GM12864 (cell line): ENCODE results near the gene PHLDB1.

ENCODE experiments used
- DNase-seq: peaks from one replicate; pipeline ENCODE4 v3.0.0-alpha.2; 2011; ENCODE audit warnings: low read depth
- H3K4me3 ChIP-seq: 2 replicates; pipeline ENCODE4 v1.5.1; 2011; ENCODE audit warnings: mild to moderate bottlenecking, low read depth, low read length, control low read depth
- TF ChIP-seq, protein P1 (sequence below): IDR thresholded peaks from 2 replicates; pipeline ENCODE4 v1.5.1; 2011; ENCODE audit warnings: low read depth, mild to moderate bottlenecking, moderate library complexity, low read length, control low read depth, inconsistent platforms; ENCODE audit errors: missing control alignments

Gene PHLDB1

DNA sequence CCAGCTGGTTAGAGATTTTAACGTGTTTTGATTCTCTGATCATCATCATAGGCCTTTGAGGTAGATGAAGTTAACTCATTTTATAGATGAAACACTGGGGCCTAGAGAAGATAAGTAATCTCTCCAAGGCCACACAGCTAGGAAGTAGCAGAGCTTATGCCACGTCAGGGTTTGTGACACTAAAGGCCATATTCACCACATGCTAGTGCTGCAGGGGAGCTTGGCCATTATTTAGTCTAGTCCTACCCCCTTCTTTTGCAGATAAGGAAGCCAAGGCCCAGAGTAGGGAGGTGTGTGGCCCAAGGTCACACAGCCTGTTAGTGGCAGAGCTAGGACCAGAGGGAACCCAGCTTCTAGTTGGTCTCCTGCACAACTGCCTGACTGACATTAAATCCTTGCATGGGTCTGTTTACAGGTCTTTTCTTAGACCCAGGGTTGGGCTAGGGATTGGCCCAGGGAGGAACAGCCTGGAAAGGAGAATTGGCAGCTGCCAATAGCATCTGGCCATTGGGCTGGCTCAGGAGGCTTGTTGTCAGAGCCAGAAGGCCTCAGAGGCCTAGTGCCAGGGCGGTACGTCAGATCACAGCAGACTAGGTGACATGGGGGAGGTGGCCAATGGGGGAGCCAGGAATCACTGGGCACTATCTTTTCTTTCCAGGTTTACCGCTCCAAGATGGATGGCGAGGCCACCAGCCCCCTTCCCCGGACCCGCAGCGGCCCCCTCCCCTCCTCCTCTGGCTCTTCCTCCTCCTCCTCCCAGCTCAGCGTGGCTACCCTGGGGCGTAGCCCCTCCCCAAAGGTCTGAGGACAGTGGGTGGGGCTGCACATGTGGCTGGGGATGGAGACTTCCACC lies 36.0 kb downstream of the PHLDB1 start:
- DNase-seq = no peak
- no peak overlapping the region for H3K4me3 ChIP-seq
- TF ChIP-seq, protein P1, sequence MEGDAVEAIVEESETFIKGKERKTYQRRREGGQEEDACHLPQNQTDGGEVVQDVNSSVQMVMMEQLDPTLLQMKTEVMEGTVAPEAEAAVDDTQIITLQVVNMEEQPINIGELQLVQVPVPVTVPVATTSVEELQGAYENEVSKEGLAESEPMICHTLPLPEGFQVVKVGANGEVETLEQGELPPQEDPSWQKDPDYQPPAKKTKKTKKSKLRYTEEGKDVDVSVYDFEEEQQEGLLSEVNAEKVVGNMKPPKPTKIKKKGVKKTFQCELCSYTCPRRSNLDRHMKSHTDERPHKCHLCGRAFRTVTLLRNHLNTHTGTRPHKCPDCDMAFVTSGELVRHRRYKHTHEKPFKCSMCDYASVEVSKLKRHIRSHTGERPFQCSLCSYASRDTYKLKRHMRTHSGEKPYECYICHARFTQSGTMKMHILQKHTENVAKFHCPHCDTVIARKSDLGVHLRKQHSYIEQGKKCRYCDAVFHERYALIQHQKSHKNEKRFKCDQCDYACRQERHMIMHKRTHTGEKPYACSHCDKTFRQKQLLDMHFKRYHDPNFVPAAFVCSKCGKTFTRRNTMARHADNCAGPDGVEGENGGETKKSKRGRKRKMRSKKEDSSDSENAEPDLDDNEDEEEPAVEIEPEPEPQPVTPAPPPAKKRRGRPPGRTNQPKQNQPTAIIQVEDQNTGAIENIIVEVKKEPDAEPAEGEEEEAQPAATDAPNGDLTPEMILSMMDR = no peak

DNA sequence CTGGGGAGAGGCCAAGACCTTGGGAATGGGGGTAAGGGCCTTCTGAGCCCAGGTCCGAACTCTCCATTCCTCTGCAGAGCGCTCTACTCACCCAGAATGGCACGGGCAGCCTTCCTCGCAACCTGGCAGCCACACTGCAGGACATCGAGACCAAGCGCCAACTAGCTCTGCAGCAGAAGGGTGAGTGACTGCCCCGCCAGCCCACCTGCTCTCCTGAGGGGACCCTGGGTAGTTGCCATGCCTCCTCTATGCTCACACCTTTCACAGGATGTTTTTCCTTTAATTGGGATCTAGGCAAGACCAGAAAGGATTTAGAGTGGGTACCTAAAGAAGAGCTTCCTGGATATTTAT lies 36.6 kb downstream of the PHLDB1 start:
- TF ChIP-seq, protein P1 = no peak
- no peak for DNase-seq
- no peak overlapping the region for H3K4me3 ChIP-seq

GRCh38 chr11:118644496-118644895 lies 37.1 kb downstream of the PHLDB1 start:
- no peak for DNase-seq
- H3K4me3 ChIP-seq = no peak overlapping the region
- TF ChIP-seq, protein P1 = no peak

- no peak for DNase-seq
- TF ChIP-seq, protein P1 = no peak
- no peak overlapping the region for H3K4me3 ChIP-seq
These were observed 37.8 kb downstream of the PHLDB1 start for GRCh38 chr11:118645066-118645715.

GRCh38 chr11:118646393-118646792 lies 39.0 kb downstream of the PHLDB1 start:
- H3K4me3 ChIP-seq = no peak overlapping the region
- no peak for DNase-seq
- TF ChIP-seq, protein P1 = no peak

DNA sequence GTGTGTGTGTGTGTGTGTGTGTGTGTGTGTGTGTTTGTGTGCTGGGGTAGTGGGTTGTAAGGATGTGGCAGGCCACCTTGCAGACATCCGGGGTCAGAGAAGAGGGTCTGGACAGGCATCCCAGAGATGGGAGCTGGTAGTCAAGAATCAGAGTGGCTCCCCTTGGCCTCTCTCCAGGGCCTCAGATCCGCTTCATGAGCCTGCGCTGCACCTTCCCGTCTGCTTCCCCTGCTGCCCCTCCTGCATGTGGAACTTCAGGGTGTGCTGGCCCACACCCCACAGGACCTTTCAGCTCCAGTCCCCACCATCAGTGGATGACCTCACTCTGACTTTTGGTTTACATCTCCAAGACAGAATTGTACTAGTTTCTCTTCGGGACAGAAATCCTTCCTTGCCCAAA lies 40.9 kb downstream of the PHLDB1 start:
- H3K4me3 ChIP-seq = no peak overlapping the region
- TF ChIP-seq, protein P1 = no peak
- no peak for DNase-seq
